ENCODE results near the gene ZDHHC3.
A peak's percentile ranks its signal among the peaks of the same experiment; 100 is the strongest.

- TF ChIP-seq CTCF (IDR thresholded peaks at IDR 0.05; ENCODE audit: low read depth, low read length, poor library complexity, severe bottlenecking) (peak; percentile 91), EZH2phosphoT487 (IDR thresholded peaks at IDR 0.05; ENCODE audit: borderline replicate concordance, low read length) (no peak)
Measured at GRCh38 chr3:44913868-44914468, 62.0 kb downstream of the ZDHHC3 start.

All from DOHH2 (cell line).